GM12891 (cell line): ENCODE data around the gene SLC2A3.
"Not testable (repeated sequence)": the region's sequence is repeated elsewhere in the genome, so short reads cannot be mapped to it uniquely, and the experiment has no call there.

Experiments used
- PAX5 ChIP-seq: IDR thresholded peaks from 2 replicates; pipeline ENCODE4 v1.6.1; 2011; ENCODE audit warnings: low read length, moderate library complexity, mild to moderate bottlenecking; ENCODE audit not compliant: insufficient read depth, severe bottlenecking
- POLR2A ChIP-seq: IDR thresholded peaks from 2 replicates; pipeline ENCODE4 v1.6.1; 2011; ENCODE audit warnings: low read depth, low read length, control low read depth
- POLR2AphosphoS5 ChIP-seq: IDR thresholded peaks from 2 replicates; pipeline ENCODE4 v1.6.1; 2011; ENCODE audit warnings: low read depth, low read length, control low read depth
- POU2F2 ChIP-seq: IDR thresholded peaks from 2 replicates; pipeline ENCODE4 v1.6.1; 2011; ENCODE audit warnings: low read depth, mild to moderate bottlenecking, control low read depth, low read length, moderate library complexity
- SPI1 ChIP-seq: IDR thresholded peaks from 2 replicates; pipeline ENCODE4 v1.6.1; 2011; ENCODE audit warnings: low read depth, low read length, control low read depth
- TAF1 ChIP-seq: IDR thresholded peaks from 2 replicates; pipeline ENCODE4 v1.6.1; 2011; ENCODE audit warnings: low read depth, low read length, control low read depth

- not testable (repeated sequence) for TF ChIP-seq POLR2AphosphoS5, POLR2A, SPI1, TAF1, PAX5, POU2F2
Measured at GRCh38 chr12:7896726-7897125, 39.3 kb downstream of the SLC2A3 start.
